GM19351 (cell line): ENCODE results near the gene MDN1.

Experiments
- ATAC-seq: cut with Tn5 transposase; IDR thresholded peaks from one replicate; pipeline ENCODE4 v1.9.1; 2021; ENCODE audit warnings: mild to moderate bottlenecking, moderate library complexity; ENCODE audit not compliant: unreplicated experiment

The MDN1 gene

GRCh38 chr6:89702349-89702748, 117.2 kb downstream of the MDN1 start:
- ATAC-seq: no peak

DNA sequence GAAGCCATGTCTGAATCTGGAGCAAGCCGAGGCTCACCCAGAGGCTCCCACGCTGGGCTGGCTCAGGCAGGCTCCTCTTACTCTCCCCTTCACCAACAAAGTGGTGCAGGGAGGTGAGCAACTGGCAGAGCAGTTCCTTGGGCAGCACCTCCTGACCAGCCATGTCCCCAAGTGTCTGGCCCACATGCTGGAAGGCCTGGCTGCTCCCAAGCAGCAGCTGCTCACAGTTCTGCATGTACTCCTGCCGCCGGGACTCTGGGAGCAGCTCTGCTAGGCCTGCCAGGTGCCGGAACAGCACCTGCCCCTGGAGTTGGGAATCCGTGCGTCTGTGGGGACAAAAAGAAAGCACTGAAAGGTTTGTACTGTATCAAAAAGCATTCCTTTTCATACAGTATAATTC, 123.9 kb downstream of the MDN1 start:
- ATAC-seq: no peak

- ATAC-seq: no peak
These were observed 125.2 kb downstream of the MDN1 start for GRCh38 chr6:89694428-89694827.

DNA sequence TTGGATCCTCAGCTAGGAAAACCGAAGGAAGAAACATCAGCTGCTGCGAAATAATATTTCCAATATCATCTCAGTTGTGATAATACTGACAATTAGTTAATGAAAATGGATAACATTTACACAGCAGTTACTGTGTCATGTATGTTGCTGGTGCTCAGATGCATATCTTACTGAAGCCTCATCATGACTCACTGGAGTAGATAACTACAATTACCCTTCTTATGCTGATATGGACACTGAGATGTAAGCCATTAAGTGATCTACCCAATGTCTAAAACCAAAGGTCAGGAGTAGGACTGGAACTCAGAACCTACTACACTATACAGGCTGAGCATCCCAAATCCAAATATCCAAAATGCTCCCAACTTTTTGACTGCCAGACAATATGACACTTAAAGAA, 126.4 kb downstream of the MDN1 start:
- no peak for ATAC-seq

DNA sequence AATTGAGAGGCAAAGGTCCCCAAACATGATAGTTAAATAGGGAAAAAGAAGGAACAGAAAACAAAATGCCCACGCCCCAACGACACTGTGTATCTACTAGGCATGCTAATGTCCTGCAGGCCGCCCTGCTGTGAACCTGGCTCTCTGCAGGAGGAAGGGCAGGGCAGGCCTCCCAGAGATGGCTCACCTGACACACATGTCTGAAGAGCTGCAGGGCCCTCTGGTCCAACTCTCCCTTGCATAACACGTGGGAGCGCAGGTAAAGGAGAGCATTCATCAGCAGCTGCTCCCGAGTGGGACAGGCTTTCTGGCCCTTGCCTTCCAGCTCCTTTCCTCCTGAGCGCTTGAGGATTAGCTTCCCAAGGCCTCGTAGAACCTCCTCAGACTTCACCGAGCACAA, 127.3 kb downstream of the MDN1 start:
- ATAC-seq: no peak

DNA sequence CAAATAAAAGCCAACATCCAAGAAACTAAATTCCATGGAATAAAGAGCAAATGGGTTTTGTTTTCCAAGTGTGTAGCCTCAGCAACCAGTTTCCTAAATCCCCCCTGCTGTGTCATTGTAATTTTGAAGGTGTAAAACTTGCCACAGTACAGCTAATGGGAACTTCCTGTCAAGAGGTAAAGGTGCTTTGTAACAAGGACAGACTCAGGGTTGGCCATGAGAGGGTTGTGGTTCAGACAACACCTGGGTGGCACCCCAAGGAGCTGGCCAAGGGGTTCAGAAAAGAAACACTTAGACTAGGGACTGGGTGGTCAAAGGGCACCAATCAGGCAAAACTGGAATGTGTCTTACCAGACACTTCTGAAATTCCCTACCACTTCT, 128.7 kb downstream of the MDN1 start:
- no peak for ATAC-seq

DNA sequence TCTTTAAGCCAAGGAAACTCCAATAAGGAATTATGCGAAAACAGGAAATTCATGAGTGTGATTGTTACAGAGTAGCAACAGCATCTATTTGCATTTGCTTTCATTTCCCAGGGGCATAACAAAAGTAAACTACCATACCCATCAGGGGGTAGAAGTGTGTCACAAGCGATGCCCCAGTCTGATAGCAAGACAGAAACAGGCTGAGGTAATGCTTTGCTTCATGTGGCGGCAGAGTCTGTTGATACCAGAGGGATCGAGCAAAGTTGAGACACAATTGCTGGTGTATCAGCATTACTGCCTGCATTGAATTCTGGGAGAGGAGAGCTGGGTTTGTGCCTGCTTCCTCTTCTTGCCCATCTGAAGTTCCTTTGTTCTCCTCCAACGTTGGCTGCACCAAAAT, 129.9 kb downstream of the MDN1 start:
- no peak for ATAC-seq

GRCh38 chr6:89688328-89688727, 131.3 kb downstream of the MDN1 start:
- no peak for ATAC-seq

DNA sequence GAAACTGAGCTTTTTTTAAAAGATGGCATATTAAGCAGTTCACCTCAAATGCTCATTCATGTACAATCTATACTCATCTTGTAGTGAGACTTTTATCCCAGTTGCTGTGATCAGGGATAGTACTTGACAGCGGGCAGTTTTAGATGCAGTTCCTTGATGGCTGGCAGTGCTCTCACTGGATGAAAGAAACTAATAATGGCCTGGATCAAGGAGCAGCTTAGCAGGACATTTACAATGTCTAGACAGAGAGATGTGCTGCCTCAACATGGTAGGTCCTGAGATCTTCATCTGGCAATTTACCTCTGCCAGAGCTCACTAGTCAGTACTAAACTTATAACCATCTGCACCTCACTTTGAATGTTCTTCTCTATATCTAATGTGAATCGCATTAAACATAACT, 134.3 kb downstream of the MDN1 start:
- ATAC-seq: no peak

GRCh38 chr6:89682991-89683390, 136.6 kb downstream of the MDN1 start:
- ATAC-seq: no peak

DNA sequence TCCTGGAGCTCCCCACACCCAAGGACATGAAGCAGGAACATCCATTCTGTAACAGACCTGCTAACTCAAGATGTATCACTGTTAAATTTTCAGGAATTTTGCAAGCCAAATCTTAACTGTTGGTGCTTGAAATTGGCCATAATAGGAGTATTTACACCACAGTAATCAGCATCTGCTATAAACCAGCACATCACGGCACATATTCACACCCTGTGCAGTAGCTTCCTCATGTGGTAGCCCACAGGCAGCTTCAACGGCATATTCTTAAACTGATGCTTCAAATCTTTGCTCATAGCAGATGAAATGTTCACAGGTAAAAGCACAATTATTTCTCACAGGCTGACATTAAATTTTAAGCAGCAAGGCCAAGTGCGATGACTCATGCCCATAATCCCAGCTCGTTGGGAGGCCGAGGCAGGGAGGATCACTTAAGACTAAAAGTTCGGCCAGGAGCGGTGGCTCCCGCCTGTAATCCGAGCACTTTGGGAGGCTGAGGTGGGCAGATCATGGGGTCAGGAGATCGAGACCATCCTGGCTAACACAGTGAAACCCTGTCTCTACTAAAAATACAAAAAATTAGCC, 137.5 kb downstream of the MDN1 start:
- no peak for ATAC-seq

- ATAC-seq: no peak
These were observed 139.0 kb downstream of the MDN1 start for GRCh38 chr6:89680551-89680950.

DNA sequence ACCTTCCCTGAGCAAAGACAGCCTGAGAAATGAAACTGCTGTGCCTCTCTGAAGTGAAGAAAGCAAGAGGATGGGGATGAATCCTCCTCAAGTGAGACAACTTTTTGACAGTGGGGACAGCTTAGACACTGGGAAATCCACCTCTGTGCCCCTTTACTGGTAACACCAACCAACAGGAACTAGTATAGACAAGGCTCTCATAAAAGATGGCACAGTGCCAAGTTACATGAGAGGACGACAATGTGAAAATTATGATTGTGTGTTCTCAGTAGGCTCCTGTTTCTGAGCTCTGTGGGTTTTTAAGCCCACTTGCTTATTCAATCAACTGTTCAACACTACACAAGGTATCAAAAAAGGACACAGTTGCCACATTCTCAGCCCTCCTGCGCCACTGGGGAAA, 139.4 kb downstream of the MDN1 start:
- ATAC-seq: no peak

DNA sequence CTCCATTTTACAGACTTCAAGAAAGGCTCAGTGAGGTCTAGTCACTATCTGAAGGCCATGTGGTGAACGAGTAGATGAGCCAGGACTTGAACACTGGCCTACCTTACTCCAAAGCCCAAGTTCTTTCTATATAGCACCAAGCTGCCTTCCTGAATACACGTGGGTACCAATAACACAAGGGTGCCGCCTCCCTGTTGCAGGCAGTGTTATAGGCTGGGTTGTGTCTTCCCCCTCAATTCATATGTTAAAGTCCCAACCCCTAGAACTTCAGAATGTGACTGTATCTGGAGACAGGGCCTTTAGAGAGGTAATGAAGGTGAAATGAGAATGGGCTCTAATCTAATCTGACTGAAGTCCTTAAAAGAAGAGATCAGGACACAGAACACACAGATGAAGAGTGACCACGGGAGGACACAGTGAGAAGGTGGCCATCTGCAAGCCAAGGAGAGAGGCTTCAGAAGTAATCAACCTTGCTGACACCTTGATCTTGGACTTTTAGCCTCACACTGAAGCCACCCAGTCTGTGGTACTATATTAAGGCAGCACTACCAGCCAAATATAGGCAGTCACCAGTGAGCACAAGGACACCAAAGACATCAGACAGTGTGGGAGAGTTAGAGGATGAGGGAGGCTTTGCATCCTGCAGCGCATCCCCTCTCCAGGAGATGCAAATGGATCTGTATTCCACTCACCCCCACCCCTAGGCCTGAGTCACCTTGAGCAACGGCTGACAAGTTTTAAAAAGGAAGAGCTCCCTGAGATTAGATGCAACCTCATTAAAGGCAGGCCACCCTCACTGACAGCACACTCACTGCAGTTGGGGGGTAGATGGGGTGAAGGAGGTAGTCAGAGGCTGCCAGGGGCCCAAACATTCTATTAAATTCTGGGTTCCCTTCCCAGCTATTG, 140.1 kb downstream of the MDN1 start:
- no peak for ATAC-seq

- no peak for ATAC-seq
These were observed 141.1 kb downstream of the MDN1 start for GRCh38 chr6:89678531-89678930.

DNA sequence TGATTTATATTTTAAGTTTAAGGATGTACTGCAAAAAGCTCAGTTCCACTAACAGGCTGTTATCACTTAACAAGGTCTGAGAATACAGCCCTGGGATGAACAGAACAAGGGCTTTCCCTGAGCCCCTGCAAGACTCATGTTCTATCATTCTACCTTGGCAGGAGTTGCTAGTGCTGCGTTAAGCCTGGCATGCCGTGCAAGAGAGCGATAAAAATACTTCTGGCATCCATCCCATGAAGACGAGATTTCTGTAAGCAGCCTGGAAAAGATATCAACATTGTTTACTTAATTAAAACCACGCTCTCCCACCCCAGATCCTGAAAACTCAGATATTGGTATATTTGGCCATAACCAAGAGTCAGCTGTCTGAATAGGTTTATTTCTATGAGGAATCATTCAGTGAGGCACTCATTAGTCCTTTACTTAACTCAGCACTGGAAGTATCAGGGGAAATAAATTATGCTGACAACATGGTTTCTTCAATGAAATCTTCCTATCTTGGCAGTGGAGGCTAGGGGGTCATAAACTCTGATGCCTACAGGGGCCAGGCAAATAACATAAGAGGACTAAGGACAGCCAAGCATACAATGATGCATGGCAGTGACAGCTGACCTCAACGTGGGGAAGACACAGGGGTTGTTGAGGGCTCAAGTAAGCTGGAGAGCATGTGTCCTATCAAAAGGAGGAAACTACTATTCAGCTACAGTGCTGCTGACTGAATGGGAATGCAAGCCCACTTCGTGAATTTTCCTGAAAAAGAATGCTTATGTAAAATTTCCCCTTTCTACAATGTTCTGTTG, 143.4 kb downstream of the MDN1 start:
- no peak for ATAC-seq

GRCh38 chr6:89670935-89671565, 148.5 kb downstream of the MDN1 start:
- no peak for ATAC-seq

GRCh38 chr6:89669002-89669401, 150.6 kb downstream of the MDN1 start:
- no peak for ATAC-seq

- no peak for ATAC-seq
These were observed 151.6 kb downstream of the MDN1 start for GRCh38 chr6:89667872-89668556.

DNA sequence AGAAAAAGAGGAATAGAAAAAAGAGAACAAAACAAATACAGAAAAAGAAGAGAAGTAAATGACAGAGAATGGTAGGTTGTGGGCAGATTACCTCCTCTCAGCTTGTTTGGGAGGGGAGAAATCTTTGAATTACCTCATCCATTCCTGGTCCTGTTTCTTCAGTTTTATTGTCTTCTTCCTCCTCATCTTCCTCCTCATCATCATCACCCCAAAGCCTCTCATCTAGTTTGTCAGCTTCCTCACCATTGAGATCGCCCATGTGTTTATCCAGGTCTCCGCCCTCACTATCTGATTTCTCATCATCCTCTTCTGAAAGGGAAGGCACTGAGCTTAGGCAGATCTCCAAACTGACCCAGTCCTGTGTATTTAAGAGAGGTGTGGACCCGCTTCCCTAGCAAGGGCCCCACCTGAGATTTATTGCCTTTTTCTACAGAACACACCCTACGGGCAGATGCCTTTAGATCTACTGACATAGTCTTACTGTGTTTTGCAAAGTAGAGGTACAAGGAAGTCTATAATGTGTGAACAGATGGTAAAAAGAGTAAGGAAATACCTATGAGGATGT, 156.9 kb downstream of the MDN1 start:
- no peak for ATAC-seq
